Retinal pigment epithelial cell (primary cell): ENCODE results near the gene CASZ1.

Source experiments
- DNase-seq: peaks from one replicate; pipeline ENCODE4 v3.0.0-alpha.2; 2010; ENCODE audit warnings: low read depth
- H3K4me3 ChIP-seq: 2 replicates; pipeline ENCODE4 v1.5.1; 2011; ENCODE audit warnings: mild to moderate bottlenecking, low read length, control low read depth, moderate library complexity
- CTCF ChIP-seq: conservative IDR thresholded peaks from 2 replicates; pipeline ENCODE4 v1.5.1; 2011; ENCODE audit warnings: low read depth, low read length, control low read depth, inconsistent platforms

CASZ1 gene

DNA sequence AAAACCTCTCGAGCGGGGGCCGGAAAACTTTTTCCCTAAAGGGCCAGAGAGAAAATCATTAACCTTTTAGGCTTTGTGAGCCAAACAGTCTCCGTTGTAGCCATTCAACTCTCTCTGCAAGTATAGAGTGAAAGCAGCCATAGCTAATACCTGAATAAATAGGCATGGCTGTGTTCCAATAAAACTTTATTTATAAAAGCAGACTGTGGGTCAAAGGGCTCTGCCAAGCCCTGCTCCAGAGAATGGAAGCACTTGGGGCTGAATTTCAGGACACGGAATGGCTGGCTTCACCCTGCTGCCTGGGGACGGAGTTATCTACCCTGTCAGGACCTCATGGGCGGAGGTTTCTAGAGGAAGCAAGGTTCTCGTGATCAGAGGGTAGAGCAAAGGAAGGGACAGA lies 92.7 kb downstream of the CASZ1 start:
- H3K4me3 ChIP-seq = no peak overlapping the region
- TF ChIP-seq CTCF = no peak
- DNase-seq = no peak

DNA sequence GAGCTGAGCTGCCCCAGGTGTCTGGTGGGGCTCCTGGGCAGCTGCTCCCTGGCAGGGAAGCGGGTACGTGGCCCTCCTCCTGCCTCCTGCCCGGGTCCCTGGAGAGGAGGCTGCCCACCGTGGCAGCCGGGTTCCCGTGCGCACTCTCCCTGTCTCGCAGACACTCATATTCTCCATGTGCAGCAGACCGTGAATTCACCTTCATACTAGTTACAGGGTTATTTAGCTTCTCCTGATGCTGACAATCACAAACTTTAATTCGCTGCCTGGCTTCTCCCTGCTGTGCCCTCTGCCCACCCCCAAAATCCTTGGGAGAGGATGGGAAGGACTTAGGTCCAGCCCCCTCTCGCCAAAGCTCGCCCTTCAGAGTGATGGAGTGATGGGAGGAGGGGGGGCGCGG lies 95.3 kb downstream of the CASZ1 start:
- no peak for DNase-seq
- no peak overlapping the region for H3K4me3 ChIP-seq
- no peak for TF ChIP-seq CTCF

- TF ChIP-seq CTCF = no peak
- DNase-seq = no peak
These were observed 97.0 kb downstream of the CASZ1 start for GRCh38 chr1:10699470-10699835.

GRCh38 chr1:10698726-10699469 lies 97.5 kb downstream of the CASZ1 start:
- no peak overlapping the region for H3K4me3 ChIP-seq
- DNase-seq = no peak
- no peak for TF ChIP-seq CTCF

More at GRCh38 chr1:10699470-10699835, 97.0 kb downstream of the CASZ1 start:
- H3K4me3 ChIP-seq = no peak overlapping the region

GRCh38 chr1:10697621-10698160 lies 98.8 kb downstream of the CASZ1 start:
- H3K4me3 ChIP-seq = no peak overlapping the region
- DNase-seq = no peak
- TF ChIP-seq CTCF = no peak

DNA sequence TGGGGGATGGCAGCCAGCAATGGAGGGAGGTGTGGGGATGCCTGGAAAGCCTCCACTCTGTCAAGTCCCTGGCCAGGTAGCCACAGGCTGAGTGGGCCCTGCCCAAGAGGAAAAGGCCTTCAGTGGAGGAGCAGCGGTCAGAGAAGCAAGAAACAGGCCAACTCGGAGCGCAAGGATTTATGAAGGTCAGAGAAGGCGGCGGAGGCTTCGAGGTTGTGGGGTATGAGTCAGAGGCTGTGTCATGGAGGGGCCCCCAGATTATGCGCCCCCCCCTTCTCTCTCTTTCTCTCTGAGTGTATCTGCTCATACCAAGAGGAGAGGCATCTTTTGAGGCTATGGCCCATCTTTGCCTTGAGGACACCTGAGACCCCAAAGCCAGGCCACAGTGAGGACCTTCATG lies 99.5 kb downstream of the CASZ1 start:
- no peak for DNase-seq
- no peak for TF ChIP-seq CTCF
- no peak overlapping the region for H3K4me3 ChIP-seq
